Stimulated activated CD4-positive, alpha-beta T cell treated with anti-CD3 and anti-CD28 coated beads, Interleukin-2, amount 100 ng/mL, for 48 hours (primary cell): ENCODE results near the gene KIFC1.
A peak's percentile ranks its signal among the peaks of the same experiment; 100 is the strongest.

Source experiments
- DNase-seq, 2 donors: peaks; one replicate each; pipeline ENCODE4 v3.0.0-alpha.2; 2020

Gene KIFC1

GRCh38 chr6:33427585-33428223 lies 36.1 kb downstream of the KIFC1 start:
- peak in 1 of 2 donors; percentile 43 for DNase-seq

- DNase-seq, result no peak
Measured at GRCh38 chr6:33428224-33428965, 36.8 kb downstream of the KIFC1 start.

- DNase-seq, result no peak
Measured at GRCh38 chr6:33428966-33429749, 37.5 kb downstream of the KIFC1 start.

- DNase-seq, result no peak
Measured at GRCh38 chr6:33429750-33430052, 38.1 kb downstream of the KIFC1 start.

GRCh38 chr6:33430334-33430733 lies 38.7 kb downstream of the KIFC1 start:
- DNase-seq, result no peak

- DNase-seq, result peak; percentile 51 to 64
Measured at GRCh38 chr6:33430991-33431879, 39.6 kb downstream of the KIFC1 start.

GRCh38 chr6:33431880-33432541 lies 40.4 kb downstream of the KIFC1 start:
- DNase-seq, result no peak

- DNase-seq, result no peak
Measured at GRCh38 chr6:33432546-33432945, 40.9 kb downstream of the KIFC1 start.

GRCh38 chr6:33433001-33433543 lies 41.4 kb downstream of the KIFC1 start:
- DNase-seq, result no peak

- no peak for DNase-seq
Measured at GRCh38 chr6:33433544-33434191, 42.0 kb downstream of the KIFC1 start.

GRCh38 chr6:33434961-33435360 lies 43.3 kb downstream of the KIFC1 start:
- DNase-seq, result no peak

GRCh38 chr6:33437666-33438065 lies 46.0 kb downstream of the KIFC1 start:
- DNase-seq, result no peak

- DNase-seq, result no peak
Measured at GRCh38 chr6:33438978-33439594, 47.5 kb downstream of the KIFC1 start.

- DNase-seq, result no peak
Measured at GRCh38 chr6:33439956-33440648, 48.5 kb downstream of the KIFC1 start.

GRCh38 chr6:33440649-33441309 lies 49.2 kb downstream of the KIFC1 start:
- DNase-seq, result no peak

- DNase-seq, result no peak
Measured at GRCh38 chr6:33441457-33441856, 49.8 kb downstream of the KIFC1 start.

GRCh38 chr6:33442283-33442682 lies 50.7 kb downstream of the KIFC1 start:
- DNase-seq, result no peak

GRCh38 chr6:33443025-33443424 lies 51.4 kb downstream of the KIFC1 start:
- DNase-seq, result no peak

- DNase-seq, result no peak
Measured at GRCh38 chr6:33443619-33444504, 52.2 kb downstream of the KIFC1 start.
